H9 (cell line): ENCODE data around the gene HYPK. TPM values are rescaled to one million over a fixed set of nuclear protein-coding genes. Genes with fewer than 3 reads are reported as not detected.
"Not testable (repeated sequence)": the region's sequence is repeated elsewhere in the genome, so short reads cannot be mapped to it uniquely, and the experiment has no call there.

ENCODE experiments used
- DNase-seq: peaks from one replicate; pipeline ENCODE4 v3.0.0-alpha.2; 2017
- H2AFZ ChIP-seq: one replicate; pipeline ENCODE4 v1.6.1; 2013; ENCODE audit warnings: mild to moderate bottlenecking, low read length, control low read depth, moderate library complexity
- H2AK5ac ChIP-seq: 2 replicates; pipeline ENCODE4 v1.6.1; 2013; ENCODE audit warnings: low read length, control low read depth, mixed read lengths; ENCODE audit not compliant: insufficient read length
- H2BK120ac ChIP-seq: one replicate; pipeline ENCODE4 v1.6.1; 2013; ENCODE audit warnings: low read depth, mild to moderate bottlenecking, low read length, control low read depth, inconsistent platforms; ENCODE audit not compliant: poor library complexity, severe bottlenecking
- H2BK12ac ChIP-seq: 2 replicates; pipeline ENCODE4 v1.6.1; 2013; ENCODE audit warnings: low read length, control low read depth, mixed read lengths, low read depth; ENCODE audit not compliant: insufficient read length
- H2BK15ac ChIP-seq: 2 replicates; pipeline ENCODE4 v1.6.1; 2013; ENCODE audit warnings: low read depth, low read length, control low read depth
- H2BK20ac ChIP-seq: one replicate; pipeline ENCODE4 v1.6.1; 2013; ENCODE audit warnings: low read depth, mild to moderate bottlenecking, low read length, control low read depth, inconsistent platforms; ENCODE audit not compliant: poor library complexity, severe bottlenecking
- H2BK5ac ChIP-seq: 2 replicates; pipeline ENCODE4 v1.6.1; 2013; ENCODE audit warnings: low read length, control low read depth, mixed read lengths; ENCODE audit not compliant: insufficient read length
- H3K14ac ChIP-seq: 2 replicates; pipeline ENCODE4 v1.6.1; 2013; ENCODE audit warnings: low read length, control low read depth; ENCODE audit not compliant: insufficient read depth
- H3K18ac ChIP-seq: 2 replicates; pipeline ENCODE4 v1.6.1; 2013; ENCODE audit warnings: low read depth, mild to moderate bottlenecking, mixed read lengths, low read length, control low read depth; ENCODE audit not compliant: insufficient read length
- H3K23ac ChIP-seq: 2 replicates; pipeline ENCODE4 v1.6.1; 2013; ENCODE audit warnings: low read length, control low read depth, mixed read lengths, low read depth; ENCODE audit not compliant: insufficient read length
- H3K23me2 ChIP-seq: 2 replicates; pipeline ENCODE4 v1.6.1; 2013; ENCODE audit warnings: low read depth, mild to moderate bottlenecking, mixed read lengths, low read length, control low read depth; ENCODE audit not compliant: insufficient read length, poor library complexity, severe bottlenecking
- H3K27ac ChIP-seq: 2 replicates; pipeline ENCODE4 v1.5.1; 2013; ENCODE audit warnings: low read length, control low read depth, mixed read lengths, low read depth; ENCODE audit not compliant: insufficient read length
- H3K27me3 ChIP-seq: 2 replicates; pipeline ENCODE4 v1.6.1; 2013; ENCODE audit warnings: low read length, control low read depth, inconsistent platforms; ENCODE audit not compliant: insufficient read depth
- H3K4ac ChIP-seq: 2 replicates; pipeline ENCODE4 v1.6.1; 2013; ENCODE audit warnings: low read depth, mild to moderate bottlenecking, control low read depth, inconsistent platforms, low read length, moderate library complexity
- H3K4me1 ChIP-seq: 2 replicates; pipeline ENCODE4 v1.6.1; 2013; ENCODE audit warnings: low read length, control low read depth, inconsistent platforms; ENCODE audit not compliant: insufficient read depth
- H3K4me2 ChIP-seq: 2 replicates; pipeline ENCODE4 v1.6.1; 2013; ENCODE audit warnings: low read length, control low read depth, mixed read lengths; ENCODE audit not compliant: insufficient read length, insufficient read depth
- H3K56ac ChIP-seq: 2 replicates; pipeline ENCODE4 v1.6.1; 2013; ENCODE audit warnings: low read depth, mild to moderate bottlenecking, mixed read lengths, low read length, control low read depth; ENCODE audit not compliant: insufficient read length
- H3K79me1 ChIP-seq: 2 replicates; pipeline ENCODE4 v1.6.1; 2013; ENCODE audit warnings: low read depth, mild to moderate bottlenecking, moderate library complexity, low read length, control low read depth, inconsistent platforms; ENCODE audit not compliant: insufficient read depth, poor library complexity, severe bottlenecking
- H3K79me2 ChIP-seq: 2 replicates; pipeline ENCODE4 v1.6.1; 2013; ENCODE audit warnings: low read length, control low read depth, inconsistent platforms; ENCODE audit not compliant: insufficient read depth
- H3K9ac ChIP-seq: 2 replicates; pipeline ENCODE4 v1.6.1; 2013; ENCODE audit warnings: low read length, control low read depth, mixed read lengths; ENCODE audit not compliant: insufficient read length; ENCODE audit errors: extremely low read depth
- H3K9me3 ChIP-seq: one replicate; pipeline ENCODE4 v1.6.1; 2013; ENCODE audit warnings: low read depth, low read length, inconsistent platforms; ENCODE audit not compliant: control insufficient read depth
- H3T11ph ChIP-seq: one replicate; pipeline ENCODE4 v1.6.1; 2013; ENCODE audit warnings: mild to moderate bottlenecking, low read length, control low read depth, inconsistent platforms
- H4K20me1 ChIP-seq: one replicate; pipeline ENCODE4 v1.6.1; 2013; ENCODE audit not compliant: control insufficient read depth, insufficient read length, insufficient read depth
- H4K5ac ChIP-seq: 2 replicates; pipeline ENCODE4 v1.6.1; 2013; ENCODE audit warnings: low read depth, mild to moderate bottlenecking, mixed read lengths, low read length, control low read depth; ENCODE audit not compliant: insufficient read length
- H4K8ac ChIP-seq: replicated peaks from 2 replicates; pipeline ENCODE4 v1.6.1; 2013; ENCODE audit warnings: low read length, control low read depth, mixed read lengths, low read depth; ENCODE audit not compliant: insufficient read length
- H4K91ac ChIP-seq: 2 replicates; pipeline ENCODE4 v1.6.1; 2013; ENCODE audit warnings: low read depth, mild to moderate bottlenecking, moderate library complexity, mixed read lengths, low read length, control low read depth; ENCODE audit not compliant: insufficient read length
- H3K27ac Mint-ChIP-seq, 3 experiments: 2 replicates in 2 of 3; 3 replicates in 1 of 3; pipeline ENCODE4 v1.8.0; 2020 to 2021; ENCODE audit warnings: mixed read lengths in 3 of 3, mild to moderate bottlenecking in 1 of 3, moderate library complexity in 1 of 3
- H3K27me3 Mint-ChIP-seq: 2 replicates; pipeline ENCODE4 v1.8.0; 2021; ENCODE audit warnings: low read depth, mild to moderate bottlenecking, moderate library complexity, mixed read lengths
- H3K36me3 Mint-ChIP-seq, 3 experiments: 2 replicates in 2 of 3; 3 replicates in 1 of 3; pipeline ENCODE4 v1.8.0; 2020 to 2021; ENCODE audit warnings: low read depth in 3 of 3, mixed read lengths in 3 of 3; ENCODE audit not compliant: insufficient read depth in 1 of 3
- H3K4me1 Mint-ChIP-seq, 2 experiments: 2 replicates each; pipeline ENCODE4 v1.8.0; 2020; ENCODE audit warnings: mixed read lengths in 2 of 2
- H3K4me3 Mint-ChIP-seq, 2 experiments: 2 replicates in 1 of 2; 3 replicates in 1 of 2; pipeline ENCODE4 v1.8.0; 2020 to 2021; ENCODE audit warnings: mild to moderate bottlenecking in 2 of 2, mixed read lengths in 2 of 2, moderate library complexity in 1 of 2
- H3K9me3 Mint-ChIP-seq, 2 experiments: 2 replicates in 1 of 2; 3 replicates in 1 of 2; pipeline ENCODE4 v1.8.0; 2020; ENCODE audit warnings: mild to moderate bottlenecking in 2 of 2, mixed read lengths in 2 of 2, moderate library complexity in 1 of 2
- WGBS: extraction: QIAGEN DNeasy Blood & Tissue Kit; methylation state at CpG from one replicate; pipeline ENCODE4 v1.1.7; 2013; ENCODE audit warnings: missing lambda C conversion rate, low lambda C conversion rate, mixed read lengths; ENCODE audit not compliant: insufficient read length; ENCODE audit errors: extremely low coverage; 5-methylcytosine and 5-hydroxymethylcytosine counted together
- total RNA-seq: library from RNA; stranded (reverse); gene quantifications from 2 replicates; pipeline ENCODE4 v1.2.1, GENCODE V29; 2021

HYPK gene
- total RNA-seq, 1 experiment from 2014 or later: 25.4 TPM

- not testable (repeated sequence) for H3K14ac ChIP-seq, H3K9me3 Mint-ChIP-seq, H3K27ac Mint-ChIP-seq, H3K4me1 Mint-ChIP-seq, H4K5ac ChIP-seq, H2AFZ ChIP-seq, H3K4me3 Mint-ChIP-seq, H2BK12ac ChIP-seq, H4K20me1 ChIP-seq, H2BK15ac ChIP-seq, H3K4ac ChIP-seq, H3K79me1 ChIP-seq, H2BK120ac ChIP-seq, H2BK5ac ChIP-seq, H3K4me2 ChIP-seq, H4K8ac ChIP-seq, H3K27me3 ChIP-seq, H3K23ac ChIP-seq, H3K18ac ChIP-seq, H3K56ac ChIP-seq, H3K27me3 Mint-ChIP-seq, DNase-seq, H2AK5ac ChIP-seq, H3K27ac ChIP-seq, H4K91ac ChIP-seq, H2BK20ac ChIP-seq, H3K9ac ChIP-seq, H3K4me1 ChIP-seq, H3K79me2 ChIP-seq, H3T11ph ChIP-seq, H3K9me3 ChIP-seq, H3K23me2 ChIP-seq
- H3K36me3 Mint-ChIP-seq: peaks cover 17 to 57% (median 50%) of the 10 kb centered on the region in 3 experiments
- no CpG with 5 or more reads among the region's 6 CpGs for WGBS
Observed at GRCh38 chr15:43832485-43832884, 32.1 kb downstream of the HYPK start.
